ENCODE measurements around the gene VNN1.

Gene VNN1, protein sequence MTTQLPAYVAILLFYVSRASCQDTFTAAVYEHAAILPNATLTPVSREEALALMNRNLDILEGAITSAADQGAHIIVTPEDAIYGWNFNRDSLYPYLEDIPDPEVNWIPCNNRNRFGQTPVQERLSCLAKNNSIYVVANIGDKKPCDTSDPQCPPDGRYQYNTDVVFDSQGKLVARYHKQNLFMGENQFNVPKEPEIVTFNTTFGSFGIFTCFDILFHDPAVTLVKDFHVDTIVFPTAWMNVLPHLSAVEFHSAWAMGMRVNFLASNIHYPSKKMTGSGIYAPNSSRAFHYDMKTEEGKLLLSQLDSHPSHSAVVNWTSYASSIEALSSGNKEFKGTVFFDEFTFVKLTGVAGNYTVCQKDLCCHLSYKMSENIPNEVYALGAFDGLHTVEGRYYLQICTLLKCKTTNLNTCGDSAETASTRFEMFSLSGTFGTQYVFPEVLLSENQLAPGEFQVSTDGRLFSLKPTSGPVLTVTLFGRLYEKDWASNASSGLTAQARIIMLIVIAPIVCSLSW

DNA sequence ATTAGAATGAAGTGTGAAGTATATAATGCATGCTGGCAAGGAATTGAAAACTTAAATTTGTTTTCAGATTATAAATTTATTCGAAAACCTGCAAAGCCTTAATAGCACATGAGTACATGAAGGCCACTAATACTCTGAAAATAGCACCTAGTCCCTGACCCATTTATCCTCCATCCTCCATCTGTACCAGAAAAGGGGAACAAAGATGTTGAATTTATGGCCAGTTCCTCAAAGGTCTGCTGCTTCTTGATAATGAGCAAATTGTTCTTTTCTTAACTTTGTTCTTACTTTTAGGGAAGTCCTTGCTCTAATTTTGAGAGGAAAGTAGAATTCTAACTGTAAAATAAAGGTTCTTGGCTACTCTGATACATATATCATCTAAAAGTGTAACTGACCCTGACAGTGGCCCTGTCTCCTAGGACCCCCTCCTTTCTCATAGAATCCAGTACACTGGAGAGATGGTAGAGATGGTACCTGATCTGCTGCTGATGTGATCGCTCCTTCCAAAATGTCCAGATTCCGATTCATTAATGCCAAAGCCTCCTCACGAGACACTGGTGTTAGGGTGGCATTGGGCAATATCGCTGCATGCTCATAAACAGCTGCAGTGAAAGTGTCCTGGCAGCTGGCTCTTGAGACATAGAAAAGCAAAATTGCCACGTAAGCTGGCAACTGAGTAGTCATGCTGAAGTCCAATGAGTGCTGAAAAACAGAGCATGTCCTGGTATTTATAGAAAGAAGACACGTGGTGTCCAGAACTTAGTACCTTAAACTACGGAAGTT lies at the start of gene VNN1:
Gene VNN1, minus strand, starts transcription at position 704 of the 783 bp plus-strand sequence. Its CDS starts 20 bp downstream, at position 684.
- H3K27ac ChIP-seq, result no peak within 1 kb of the TSS
- TF ChIP-seq, protein P1, sequence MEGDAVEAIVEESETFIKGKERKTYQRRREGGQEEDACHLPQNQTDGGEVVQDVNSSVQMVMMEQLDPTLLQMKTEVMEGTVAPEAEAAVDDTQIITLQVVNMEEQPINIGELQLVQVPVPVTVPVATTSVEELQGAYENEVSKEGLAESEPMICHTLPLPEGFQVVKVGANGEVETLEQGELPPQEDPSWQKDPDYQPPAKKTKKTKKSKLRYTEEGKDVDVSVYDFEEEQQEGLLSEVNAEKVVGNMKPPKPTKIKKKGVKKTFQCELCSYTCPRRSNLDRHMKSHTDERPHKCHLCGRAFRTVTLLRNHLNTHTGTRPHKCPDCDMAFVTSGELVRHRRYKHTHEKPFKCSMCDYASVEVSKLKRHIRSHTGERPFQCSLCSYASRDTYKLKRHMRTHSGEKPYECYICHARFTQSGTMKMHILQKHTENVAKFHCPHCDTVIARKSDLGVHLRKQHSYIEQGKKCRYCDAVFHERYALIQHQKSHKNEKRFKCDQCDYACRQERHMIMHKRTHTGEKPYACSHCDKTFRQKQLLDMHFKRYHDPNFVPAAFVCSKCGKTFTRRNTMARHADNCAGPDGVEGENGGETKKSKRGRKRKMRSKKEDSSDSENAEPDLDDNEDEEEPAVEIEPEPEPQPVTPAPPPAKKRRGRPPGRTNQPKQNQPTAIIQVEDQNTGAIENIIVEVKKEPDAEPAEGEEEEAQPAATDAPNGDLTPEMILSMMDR (conservative IDR thresholded peaks at IDR 0.05), result no peak
- TF ChIP-seq ZFX (IDR thresholded peaks at IDR 0.05), result no peak

DNA sequence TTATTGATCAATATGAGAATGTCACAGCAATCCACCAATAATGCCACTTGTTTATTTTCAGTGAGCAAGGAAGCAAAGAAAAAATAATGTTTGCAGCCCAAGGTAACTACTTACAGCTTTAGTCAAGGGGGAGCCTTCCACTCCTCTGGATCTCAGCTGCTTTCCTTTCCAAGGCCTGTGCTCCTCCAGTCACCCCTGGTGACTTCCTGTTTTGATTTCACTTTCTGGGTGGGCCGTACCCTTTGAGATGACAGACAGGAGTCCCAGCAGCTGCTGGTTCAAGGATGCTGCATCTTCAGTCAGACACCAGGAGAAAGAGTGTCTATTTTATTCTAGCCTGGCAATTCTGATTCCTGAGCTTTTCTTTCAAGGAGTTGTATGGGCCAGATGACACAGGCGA lies 49.4 kb upstream of the VNN1 start:
- H3K27ac ChIP-seq, result no peak overlapping the region
- TF ChIP-seq, protein P1 (conservative IDR thresholded peaks at IDR 0.05), result no peak
- no peak for TF ChIP-seq ZFX (IDR thresholded peaks at IDR 0.05)

DNA sequence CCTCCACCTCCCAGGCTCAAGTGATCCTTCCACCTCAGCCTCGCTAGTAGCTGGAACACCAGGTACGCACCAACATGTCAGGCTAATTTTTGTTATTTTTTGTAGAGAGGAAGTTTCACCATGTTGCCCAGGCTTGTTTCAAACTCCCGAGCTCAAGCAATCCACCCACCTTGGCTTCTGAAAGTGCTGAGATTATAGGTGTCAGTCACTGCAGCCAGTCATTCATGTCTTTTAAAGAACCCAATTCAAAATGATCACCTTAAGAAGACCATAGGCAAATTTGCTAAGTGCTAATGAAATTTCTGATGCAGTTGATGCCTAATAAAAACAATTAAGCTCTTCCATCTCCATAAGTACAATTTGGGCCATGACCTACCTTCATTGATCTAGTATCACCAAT lies 46.4 kb upstream of the VNN1 start:
- no peak overlapping the region for H3K27ac ChIP-seq
- no peak for TF ChIP-seq ZFX (IDR thresholded peaks at IDR 0.05)
- TF ChIP-seq, protein P1 (conservative IDR thresholded peaks at IDR 0.05), result no peak

DNA sequence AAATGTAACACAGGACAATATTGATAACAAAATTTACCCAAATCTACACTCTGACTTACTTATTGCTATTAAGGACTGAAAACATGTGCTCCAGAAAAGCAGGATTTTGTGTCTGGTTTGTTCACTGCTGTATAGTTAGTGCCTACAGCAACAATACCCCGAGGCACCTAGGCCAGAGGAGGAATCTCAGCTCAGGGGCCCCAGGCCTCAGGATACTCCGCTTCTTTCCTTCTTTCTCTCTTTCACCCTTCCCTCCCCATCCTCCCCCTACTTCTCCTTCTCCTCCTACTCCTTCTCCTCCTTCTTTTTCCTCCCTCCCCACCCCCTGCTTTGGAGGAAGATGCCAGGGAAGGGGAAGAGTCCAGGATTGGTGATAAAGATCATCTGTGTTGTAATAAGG lies 44.8 kb upstream of the VNN1 start:
- TF ChIP-seq, protein P1 (conservative IDR thresholded peaks at IDR 0.05), result no peak
- no peak for TF ChIP-seq ZFX (IDR thresholded peaks at IDR 0.05)

DNA sequence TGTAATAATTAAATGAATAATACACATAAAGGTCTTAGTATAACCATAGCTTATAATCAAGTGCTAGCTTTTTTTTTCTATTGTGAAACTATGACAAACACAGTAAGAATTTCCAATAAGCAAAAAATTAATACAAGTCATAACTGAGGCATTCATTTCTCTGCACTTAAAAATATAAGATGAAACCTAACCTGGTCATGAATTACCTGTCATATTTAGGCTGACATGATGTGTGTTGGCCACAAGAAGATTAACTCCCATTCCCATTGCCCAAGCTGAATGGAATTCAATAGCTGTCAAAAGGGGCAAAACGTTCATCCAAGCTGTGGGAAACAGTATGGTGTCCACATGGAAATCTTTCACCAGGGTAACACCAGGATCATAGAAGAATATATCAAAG lies 38.4 kb upstream of the VNN1 start:
- TF ChIP-seq, protein P1 (conservative IDR thresholded peaks at IDR 0.05), result no peak
- TF ChIP-seq ZFX (IDR thresholded peaks at IDR 0.05), result no peak
- no peak overlapping the region for H3K27ac ChIP-seq

More for the DNA sequence above, 44.8 kb upstream of the VNN1 start:
- no peak overlapping the region for H3K27ac ChIP-seq

DNA sequence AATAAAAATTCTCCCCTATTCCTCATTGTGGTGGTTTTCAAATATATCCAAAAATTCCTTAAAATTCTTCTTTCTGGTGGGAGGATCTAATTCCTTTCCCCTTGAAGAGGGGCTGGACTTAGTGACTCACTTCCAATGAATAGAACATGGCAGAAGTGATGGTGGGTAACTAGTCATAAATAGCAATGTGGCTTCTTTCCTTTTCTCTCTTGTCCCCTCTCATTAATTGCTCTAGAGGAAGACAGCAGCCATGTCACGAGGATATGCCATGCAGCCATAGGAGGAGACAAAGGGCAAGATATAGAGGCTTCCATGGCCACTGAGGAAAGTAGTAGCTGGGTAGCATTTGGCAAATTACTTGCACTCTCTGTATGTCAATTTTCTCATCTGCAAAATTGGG lies 38.0 kb upstream of the VNN1 start:
- TF ChIP-seq, protein P1 (conservative IDR thresholded peaks at IDR 0.05), result no peak
- TF ChIP-seq ZFX (IDR thresholded peaks at IDR 0.05), result no peak
- no peak overlapping the region for H3K27ac ChIP-seq

DNA sequence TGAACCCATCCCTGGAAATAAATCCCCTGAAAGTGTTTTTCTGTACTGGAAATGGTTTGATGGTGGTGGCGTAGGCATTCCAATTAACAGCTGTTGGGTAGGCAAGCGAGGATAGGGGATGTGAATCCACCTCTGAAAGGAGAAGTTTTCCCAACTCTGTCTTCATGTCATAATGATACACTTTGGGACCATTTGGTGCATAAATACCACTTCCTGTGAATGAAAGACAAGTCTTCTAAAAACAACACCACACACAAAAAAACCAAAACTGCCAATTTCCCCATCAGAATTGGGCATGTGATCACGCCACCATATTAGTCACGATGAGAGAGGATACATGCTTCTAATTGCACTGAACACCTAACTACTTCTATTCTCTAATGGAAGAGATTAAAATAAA lies 37.5 kb upstream of the VNN1 start:
- TF ChIP-seq, protein P1 (conservative IDR thresholded peaks at IDR 0.05), result no peak
- TF ChIP-seq ZFX (IDR thresholded peaks at IDR 0.05), result no peak

More for the DNA sequence above, 37.5 kb upstream of the VNN1 start:
- H3K27ac ChIP-seq, result no peak overlapping the region

Measured in C4-2B (cell line).